Renal pelvis (tissue), 12 donors: ENCODE data around the gene EIF4EBP3. TPM values are rescaled to one million over a fixed set of nuclear protein-coding genes. Genes with fewer than 3 reads are reported as not detected.

ENCODE experiments used
- DNase-seq: peaks from one replicate; pipeline ENCODE4 v3.0.0-alpha.2; 2013
- long read RNA-seq, 16 experiments: transcript quantifications; one replicate each; lab custom pipeline, GENCODE V29; 2026
- polyA plus RNA-seq, 3 donors: library from polyadenylated mRNA; unstranded; fragments of 120-200 nt; gene quantifications; one replicate each; pipeline ENCODE4 v1.2.1, GENCODE V29; 2013; ENCODE audit not compliant: insufficient read length in 3 of 3

The EIF4EBP3 gene
- polyA plus RNA-seq: 10 to 100 TPM; 10.6 to 15.0 (median 11.9) TPM
- long read RNA-seq, donor 1, partial matches to known transcripts: 0 of 3 reads
- long read RNA-seq, donor 1, other reads (novel, unspliced or antisense): 0 of 3 reads
- long read RNA-seq, donor 2, transcript EIF4EBP3-201 (3 exons, 691 nt): major isoform, 6 of 6 reads
- long read RNA-seq, donor 2, partial matches to known transcripts: 0 of 6 reads
- long read RNA-seq, donor 2, other reads (novel, unspliced or antisense): 0 of 6 reads
- long read RNA-seq, donor 3, partial matches to known transcripts: 0 of 2 reads
- long read RNA-seq, donor 3, other reads (novel, unspliced or antisense): 0 of 2 reads
- long read RNA-seq, donor 4, transcript EIF4EBP3-201 (3 exons, 691 nt): major isoform, 9 of 14 reads
- long read RNA-seq, donor 4, partial matches to known transcripts: 5 of 14 reads
- long read RNA-seq, donor 4, other reads (novel, unspliced or antisense): 0 of 14 reads
- long read RNA-seq, donor 5, transcript EIF4EBP3-201 (3 exons, 691 nt): major isoform, 5 of 5 reads
- long read RNA-seq, donor 5, partial matches to known transcripts: 0 of 5 reads
- long read RNA-seq, donor 5, other reads (novel, unspliced or antisense): 0 of 5 reads
- long read RNA-seq, donor 6, partial matches to known transcripts: 0 of 4 reads
- long read RNA-seq, donor 6, other reads (novel, unspliced or antisense): 0 of 4 reads
- long read RNA-seq, donor 7, transcript EIF4EBP3-201 (3 exons, 691 nt): major isoform, 8 of 8 reads
- long read RNA-seq, donor 7, partial matches to known transcripts: 0 of 8 reads
- long read RNA-seq, donor 7, other reads (novel, unspliced or antisense): 0 of 8 reads
- long read RNA-seq, donor 8: 0 reads
- long read RNA-seq, donor 9, partial matches to known transcripts: 0 of 3 reads
- long read RNA-seq, donor 9, other reads (novel, unspliced or antisense): 0 of 3 reads
- long read RNA-seq, donor 10, partial matches to known transcripts: 0 of 4 reads
- long read RNA-seq, donor 10, other reads (novel, unspliced or antisense): 0 of 4 reads
- long read RNA-seq, donor 11, transcript EIF4EBP3-201 (3 exons, 691 nt): major isoform, 6 of 6 reads
- long read RNA-seq, donor 11, partial matches to known transcripts: 0 of 6 reads
- long read RNA-seq, donor 11, other reads (novel, unspliced or antisense): 0 of 6 reads
- long read RNA-seq, donor 12, partial matches to known transcripts: 0 of 3 reads
- long read RNA-seq, donor 12, other reads (novel, unspliced or antisense): 0 of 3 reads
- long read RNA-seq, donor 13, transcript EIF4EBP3-201 (3 exons, 691 nt): major isoform, 5 of 5 reads
- long read RNA-seq, donor 13, partial matches to known transcripts: 0 of 5 reads
- long read RNA-seq, donor 13, other reads (novel, unspliced or antisense): 0 of 5 reads
- long read RNA-seq, donor 14, transcript EIF4EBP3-201 (3 exons, 691 nt): major isoform, 7 of 7 reads
- long read RNA-seq, donor 14, partial matches to known transcripts: 0 of 7 reads
- long read RNA-seq, donor 14, other reads (novel, unspliced or antisense): 0 of 7 reads
- long read RNA-seq, donor 15, transcript EIF4EBP3-201 (3 exons, 691 nt): major isoform, 5 of 5 reads
- long read RNA-seq, donor 15, partial matches to known transcripts: 0 of 5 reads
- long read RNA-seq, donor 15, other reads (novel, unspliced or antisense): 0 of 5 reads
- long read RNA-seq, donor 16, partial matches to known transcripts: 0 of 4 reads
- long read RNA-seq, donor 16, other reads (novel, unspliced or antisense): 0 of 4 reads

DNA sequence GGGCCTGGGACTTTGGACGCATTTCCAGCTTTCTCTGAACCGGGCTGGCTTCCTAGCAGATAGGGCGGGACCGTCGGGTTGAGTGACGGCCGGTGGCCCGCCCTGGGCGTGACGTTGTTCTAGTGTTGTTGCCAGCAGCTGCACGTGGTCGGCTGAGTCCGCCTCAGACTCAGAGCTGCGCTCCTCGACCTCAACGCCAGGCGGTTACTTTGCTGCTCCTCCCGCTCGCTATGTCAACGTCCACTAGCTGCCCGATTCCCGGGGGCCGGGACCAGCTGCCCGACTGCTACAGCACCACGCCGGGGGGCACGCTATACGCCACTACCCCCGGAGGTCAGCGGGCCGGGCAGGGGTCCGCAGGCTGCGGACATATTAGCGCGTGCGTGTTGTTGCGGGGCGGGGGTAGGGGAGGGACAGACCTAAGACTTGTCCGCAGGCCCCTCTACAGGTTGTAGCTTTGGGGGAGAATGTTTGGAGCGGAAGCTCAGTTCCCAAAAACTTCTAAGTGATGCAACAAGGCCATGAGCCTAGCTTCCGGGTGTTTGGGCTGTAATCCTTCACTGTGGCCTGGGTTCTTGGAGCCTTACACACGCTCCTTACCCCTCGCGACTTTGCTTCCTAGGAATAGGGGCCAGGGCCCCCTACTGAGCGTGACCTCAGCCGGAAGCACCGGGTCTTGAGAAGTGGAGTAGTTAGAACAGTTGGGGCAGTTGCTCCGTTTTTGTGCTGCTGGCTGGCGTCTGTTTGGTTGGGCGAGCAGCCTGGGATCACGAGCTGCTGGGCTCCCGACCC lies at the start of gene EIF4EBP3:
TSS of gene EIF4EBP3 (plus strand) at position 155 of the 792 bp plus-strand sequence. CDS start at position 231, 76 bp downstream.
- peak; percentile 94 for DNase-seq

DNA sequence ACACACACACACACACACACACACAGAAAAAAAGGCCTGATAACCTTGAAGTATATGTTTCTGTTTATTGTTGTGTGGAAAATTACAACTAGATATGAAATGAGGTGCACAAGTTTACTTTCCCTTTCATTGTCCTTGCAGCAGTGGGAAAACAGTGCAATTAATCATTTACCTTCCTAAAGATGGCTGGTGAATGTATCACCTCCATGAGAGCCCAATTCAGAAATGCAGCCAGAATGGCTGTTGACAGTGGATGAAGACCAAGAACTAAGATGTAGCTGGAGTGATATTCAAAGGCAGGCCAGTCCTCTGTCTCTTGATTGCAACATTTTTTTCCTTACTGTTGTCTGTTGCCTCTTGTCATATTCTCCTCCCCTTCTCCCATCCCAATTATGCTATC lies 49.6 kb upstream of the EIF4EBP3 start:
- no peak for DNase-seq

DNA sequence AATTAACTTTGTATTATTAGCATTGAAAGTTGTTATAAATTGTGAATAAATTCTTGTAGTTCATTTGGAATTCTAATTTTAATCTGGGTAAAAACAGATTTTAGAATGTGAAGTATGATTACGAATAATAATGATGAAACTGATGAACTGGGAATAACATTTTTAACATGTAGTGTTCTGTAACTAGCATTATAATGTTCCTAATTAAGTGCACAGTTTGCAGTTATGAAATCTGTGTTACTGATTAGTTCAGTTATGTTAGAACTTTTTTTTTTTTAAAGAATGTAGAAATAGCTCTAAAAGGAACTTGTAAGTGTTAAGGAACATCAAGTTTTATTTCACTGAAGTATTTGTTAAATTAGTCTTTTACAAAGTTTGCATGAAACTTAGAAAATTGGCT lies 48.9 kb upstream of the EIF4EBP3 start:
- no peak for DNase-seq

DNA sequence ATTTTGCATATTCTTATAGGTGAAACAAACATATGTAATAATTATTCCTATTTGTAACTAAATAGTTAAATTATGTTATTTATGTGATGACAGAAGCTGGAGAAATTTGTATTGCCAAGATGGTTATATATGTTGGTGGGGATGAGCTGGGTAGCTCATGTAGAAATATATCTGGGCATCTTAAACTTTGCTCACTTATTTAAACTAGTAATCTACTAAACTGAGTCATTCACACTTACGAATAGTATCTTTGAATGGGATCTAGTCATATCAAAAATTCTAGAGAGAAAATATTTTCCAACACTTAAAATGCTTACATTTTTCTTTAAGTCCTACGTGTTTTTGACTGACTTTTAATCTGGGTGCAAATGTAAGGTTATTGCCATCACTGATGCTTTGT lies 44.6 kb upstream of the EIF4EBP3 start:
- no peak for DNase-seq

DNA sequence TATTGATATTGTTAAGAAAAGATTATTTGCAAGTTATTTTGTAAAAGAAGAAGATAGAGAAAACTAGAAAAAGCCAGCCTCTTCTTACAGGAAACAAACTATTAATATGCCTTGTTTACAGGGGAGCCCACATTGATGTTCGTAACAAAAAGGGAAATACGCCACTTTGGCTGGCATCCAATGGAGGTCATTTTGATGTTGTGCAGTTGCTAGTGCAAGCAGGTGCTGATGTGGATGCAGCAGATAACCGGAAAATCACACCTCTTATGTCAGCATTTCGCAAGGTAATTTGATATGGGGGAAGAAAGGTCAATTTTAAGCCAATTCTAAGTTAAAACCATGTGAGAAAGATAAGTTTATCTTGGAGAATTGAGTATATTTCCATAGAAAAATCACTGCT lies 37.6 kb upstream of the EIF4EBP3 start:
- DNase-seq: no peak

DNA sequence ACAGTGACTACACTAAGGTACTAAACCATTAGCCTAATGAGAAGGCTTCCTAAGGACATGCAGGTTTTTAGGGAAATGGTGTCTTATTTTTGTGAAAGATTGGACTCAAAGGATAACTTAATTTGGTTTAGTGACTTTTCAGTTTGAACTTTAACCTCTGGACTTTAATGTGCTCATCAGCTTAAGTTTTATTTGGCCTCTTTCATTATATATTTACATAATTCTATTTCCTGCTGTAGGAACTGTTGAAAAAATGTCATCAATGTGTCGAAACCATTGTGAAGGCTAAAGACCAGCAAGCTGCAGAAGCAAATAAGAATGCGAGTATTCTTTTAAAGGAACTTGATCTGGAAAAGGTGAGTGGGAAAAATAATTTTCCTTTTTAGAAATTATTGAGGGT lies 34.3 kb upstream of the EIF4EBP3 start:
- DNase-seq: no peak

DNA sequence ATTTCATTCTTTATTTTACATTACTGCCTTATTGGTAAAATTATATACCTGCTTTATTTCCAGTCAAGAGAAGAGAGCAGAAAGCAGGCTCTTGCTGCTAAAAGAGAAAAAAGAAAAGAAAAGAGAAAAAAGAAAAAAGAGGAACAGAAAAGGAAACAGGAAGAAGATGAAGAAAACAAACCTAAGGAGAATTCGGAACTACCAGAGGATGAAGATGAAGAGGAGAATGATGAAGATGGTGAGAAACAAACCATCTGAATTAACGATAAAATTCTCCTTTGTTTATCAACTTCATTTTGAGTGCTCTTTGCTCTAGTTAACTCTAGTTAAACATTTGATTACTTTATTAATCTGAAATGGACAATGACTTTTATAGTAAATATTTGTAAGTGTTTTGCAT lies 23.5 kb upstream of the EIF4EBP3 start:
- no peak for DNase-seq

DNA sequence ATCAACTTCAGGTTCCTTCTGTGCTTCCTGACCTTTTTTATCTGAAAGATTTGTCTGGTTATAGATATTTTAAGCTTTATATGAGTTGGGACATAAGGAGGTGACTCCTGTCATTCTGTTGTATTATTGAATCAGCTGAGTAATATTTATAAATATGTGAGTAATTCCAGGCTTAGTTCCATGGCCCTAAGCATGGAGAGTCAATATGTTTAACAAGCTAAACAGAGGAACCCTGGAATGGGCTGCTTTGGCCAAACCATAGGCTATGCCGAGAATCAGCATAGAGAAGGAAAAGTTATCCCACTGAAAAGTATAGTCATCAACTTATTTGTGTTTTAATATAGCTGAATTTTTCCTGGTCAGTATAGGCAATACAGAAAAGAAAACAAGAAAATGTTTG lies 7.2 kb upstream of the EIF4EBP3 start:
- no peak for DNase-seq

DNA sequence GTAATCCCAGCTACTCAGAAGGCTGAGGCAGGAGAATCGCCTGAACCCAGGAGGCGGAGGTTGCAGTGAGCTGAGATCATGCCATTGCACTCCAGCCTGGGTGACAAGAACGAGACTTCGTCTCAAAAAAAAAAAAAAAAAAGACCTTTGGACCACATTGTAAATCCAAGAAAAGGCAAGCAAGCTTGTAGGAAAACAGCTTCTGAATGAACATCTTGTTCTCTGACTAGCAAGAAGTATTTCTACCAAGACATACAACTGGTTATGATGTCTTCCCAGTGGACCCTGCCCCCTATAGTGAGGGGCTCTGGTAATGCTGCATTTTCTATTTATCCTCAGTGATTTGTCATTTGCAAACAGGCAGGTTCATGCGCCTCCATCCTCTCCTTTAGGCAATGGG lies 4.5 kb upstream of the EIF4EBP3 start:
- no peak for DNase-seq

DNA sequence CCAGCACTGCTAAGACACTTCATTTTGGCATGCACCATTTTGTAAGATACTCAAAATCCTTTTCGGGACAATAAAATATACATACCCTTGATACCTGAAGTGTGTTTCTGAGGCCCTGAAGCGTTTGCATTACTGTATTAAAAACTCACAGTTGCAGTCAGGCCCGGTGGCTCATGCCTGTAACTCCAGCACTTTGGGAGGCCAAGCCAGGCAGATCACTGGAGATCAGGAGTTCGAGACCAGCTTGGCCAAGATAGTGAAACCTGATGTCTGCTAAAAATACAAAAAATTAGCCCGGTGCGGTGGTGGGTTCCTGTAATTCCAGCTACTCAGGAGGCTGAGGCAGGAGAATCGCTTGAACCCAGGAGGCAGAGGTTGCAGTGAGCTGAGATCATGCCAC lies 2.5 kb upstream of the EIF4EBP3 start:
- no peak for DNase-seq

DNA sequence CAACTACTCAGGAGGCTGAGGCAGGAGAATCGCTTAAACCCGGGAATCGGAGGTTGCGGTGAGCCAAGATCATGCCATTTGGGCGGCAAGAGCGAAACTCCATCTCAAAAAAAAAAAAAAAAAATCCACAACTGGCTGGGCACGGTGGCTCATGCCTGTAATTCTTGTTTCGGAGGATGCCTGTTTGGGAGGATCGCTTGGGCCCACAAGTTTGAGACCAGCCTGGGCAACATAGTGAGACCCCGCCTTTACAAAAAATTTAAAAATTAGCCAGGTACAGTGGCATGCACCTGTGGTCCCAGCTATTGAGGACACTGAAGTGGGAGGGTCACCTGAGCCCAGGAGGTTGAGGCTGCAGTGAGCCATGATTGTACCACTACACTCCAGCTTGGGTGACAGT lies 1.9 kb upstream of the EIF4EBP3 start:
- DNase-seq: no peak

DNA sequence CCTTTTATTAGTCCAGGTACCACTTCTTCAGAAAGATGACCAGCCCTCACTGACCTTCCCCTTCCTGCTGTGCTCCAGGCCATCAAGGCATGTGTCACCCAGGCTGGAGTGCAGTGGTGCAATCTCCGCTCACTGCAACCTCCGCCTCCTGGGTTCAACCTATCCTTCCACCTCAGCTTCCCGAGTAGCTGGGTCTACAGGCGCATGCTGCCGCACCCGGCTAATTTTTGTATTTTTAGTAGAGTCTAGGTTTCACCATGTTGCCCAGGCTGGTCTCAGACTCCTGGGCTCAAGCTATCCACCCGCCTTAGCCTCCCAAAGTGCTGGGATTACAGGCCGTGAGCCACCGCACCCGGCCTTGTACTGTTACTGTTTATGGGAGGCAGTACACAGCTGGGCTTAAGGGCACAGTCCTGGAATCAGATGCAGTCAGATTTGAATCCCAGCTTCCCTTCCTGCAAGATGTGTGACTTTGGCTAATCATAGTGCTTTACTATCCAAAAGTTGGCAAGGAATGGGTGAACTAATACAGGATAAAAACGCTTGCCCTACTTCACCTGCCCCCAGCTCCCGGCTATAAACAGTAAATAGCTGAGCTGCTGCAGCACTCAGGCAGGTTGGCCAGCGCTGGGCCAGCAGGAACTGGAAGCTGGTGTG lies 483 bp upstream of the EIF4EBP3 start:
- DNase-seq: no peak

DNA sequence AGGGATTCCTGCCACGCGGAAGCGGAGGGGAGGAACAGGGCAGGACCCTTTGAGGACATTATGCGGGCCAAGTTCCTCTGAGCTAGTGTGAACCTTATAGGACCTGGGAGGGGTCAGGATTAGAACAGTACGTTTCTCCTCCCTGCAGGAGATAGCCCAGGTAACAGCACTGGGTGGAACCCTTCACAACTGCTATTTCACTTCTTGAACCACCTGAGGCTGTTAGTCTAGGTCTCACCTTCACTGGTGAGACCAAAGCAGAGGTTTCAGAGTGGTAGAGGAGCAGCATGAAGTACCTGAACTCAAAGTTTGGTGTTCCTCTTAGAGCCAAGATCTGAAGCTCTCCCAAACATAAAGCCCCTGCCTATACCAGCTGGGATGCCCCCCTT lies 832 bp downstream of the EIF4EBP3 start:
- DNase-seq: no peak

DNA sequence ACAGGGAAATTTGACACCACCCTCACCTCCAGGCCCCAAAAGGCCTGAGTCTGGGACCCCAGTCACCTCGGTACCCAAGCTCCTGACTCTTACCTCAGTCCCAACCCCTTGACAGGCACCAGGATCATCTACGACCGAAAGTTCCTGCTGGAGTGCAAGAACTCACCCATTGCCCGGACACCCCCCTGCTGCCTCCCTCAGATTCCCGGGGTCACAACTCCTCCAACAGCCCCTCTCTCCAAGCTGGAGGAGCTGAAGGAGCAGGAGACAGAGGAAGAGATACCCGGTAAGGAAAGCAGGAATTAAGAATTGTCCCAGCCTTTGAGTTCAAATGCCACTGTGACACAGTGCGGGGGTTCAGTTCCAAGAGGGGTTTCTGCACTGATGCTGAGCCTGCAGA lies 1.3 kb downstream of the EIF4EBP3 start:
- no peak for DNase-seq

DNA sequence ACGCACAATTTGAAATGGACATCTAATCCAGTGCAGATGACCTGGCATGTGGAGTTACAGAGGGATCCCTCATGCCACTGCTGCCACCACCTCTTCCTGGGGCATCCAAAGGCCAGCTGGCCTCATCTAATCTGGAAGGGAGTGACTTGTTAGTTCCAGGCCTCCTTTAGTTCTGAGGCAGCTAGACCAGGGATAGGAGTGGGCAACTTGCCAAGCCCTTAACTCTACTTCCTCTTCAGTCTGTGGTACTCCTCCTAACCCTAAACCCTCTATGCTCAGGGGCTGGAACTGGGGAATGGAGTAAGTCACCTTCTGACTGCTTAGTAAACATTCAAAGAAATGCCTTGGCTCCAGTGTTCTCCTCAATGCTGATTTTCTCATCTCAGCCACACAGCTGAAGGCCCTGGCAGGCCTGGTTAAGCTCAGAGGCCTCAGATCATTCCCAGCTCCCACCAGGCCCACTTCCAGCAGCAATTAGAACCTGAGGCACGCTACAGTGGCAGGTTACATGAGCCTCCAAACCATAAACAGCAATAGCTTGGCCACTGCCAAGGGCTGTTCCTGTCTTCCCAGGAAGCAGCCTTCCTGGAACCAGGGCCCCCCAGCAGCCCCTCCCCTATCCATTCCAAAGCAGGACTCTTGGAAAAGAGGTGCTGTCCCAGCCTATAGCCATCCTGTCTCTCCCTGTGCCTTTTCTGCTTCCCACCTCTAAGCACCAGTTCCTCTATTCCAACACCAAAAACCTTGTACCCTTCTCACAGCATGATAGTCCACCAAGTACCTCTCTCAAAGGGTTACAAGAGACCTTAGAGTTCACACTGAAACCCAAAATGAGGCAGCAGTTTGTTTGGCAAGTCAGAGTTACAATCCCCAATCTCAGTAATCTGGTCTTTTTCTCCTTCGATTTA lies 2.0 kb downstream of the EIF4EBP3 start:
- no peak for DNase-seq

DNA sequence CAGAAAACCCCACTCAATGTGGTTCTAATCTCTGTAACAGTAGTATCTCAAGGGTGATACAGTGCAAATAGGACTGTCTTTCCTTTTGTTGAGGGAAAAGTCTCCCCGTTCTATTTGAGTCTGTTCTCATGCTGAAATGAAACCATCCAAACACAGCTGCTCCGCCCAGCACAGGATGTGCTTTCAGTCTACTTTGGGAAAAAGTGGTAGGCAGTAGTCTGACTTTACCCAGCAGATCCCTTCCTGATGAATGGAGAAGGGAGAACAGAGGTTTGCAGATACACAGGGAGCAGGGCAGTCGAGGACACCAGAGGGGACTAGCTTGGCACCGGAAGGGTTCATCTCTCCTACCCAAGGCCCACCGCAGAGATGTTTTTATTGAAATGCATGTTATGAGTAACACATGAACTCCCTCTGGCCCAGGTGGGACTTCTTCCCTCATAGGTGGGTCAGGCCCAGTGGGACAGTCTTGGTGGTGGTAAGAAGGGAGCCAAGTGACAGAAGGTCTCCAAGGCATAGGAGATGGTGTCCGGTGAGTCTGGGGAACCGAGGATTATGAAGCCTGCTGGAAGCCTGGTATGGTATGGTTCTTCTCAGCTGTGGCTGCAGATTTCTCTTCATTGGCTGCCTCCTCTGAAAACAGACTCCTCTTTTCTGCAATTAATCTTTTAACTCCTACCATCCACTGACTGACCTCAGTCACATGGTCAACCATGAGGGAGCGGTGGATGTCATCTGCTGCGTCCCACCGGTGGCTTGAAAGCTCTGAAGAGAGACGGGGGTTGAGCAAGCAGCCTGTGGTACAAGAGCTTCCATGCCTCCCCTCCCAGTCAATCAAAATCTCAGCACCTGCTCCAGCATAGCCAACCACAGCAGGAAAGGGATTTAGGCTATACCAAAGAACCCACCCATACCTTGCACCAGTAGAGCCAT lies 3.0 kb downstream of the EIF4EBP3 start:
- DNase-seq: no peak

DNA sequence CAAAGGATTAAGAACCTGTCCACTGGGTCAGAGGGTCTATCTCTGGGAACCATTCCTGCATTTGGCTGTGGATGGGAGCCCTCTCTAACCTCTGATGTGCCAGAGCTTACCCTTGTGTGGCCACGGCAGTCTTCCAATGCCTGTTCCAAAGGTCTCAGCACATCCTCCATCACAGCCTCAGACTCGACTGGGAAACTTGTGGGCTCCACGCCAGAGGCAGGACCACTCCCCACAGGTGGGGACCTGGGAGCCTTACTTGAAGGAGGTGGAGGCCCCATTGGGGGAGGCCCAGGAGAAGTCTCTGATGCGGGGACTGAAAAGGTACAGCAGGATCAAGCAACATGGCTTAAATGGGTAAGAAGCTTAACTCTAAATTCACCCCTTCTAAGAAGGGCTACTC lies 4.4 kb downstream of the EIF4EBP3 start:
- no peak for DNase-seq
